ENCODE measurements around the gene SUN5. TPM values are rescaled to one million over a fixed set of nuclear protein-coding genes. Genes with fewer than 3 reads are reported as not detected.
A peak's percentile ranks its signal among the peaks of the same experiment; 100 is the strongest.

SUN5 gene
- total and polyA plus RNA-seq, 4 donors: not detected

- TF ChIP-seq REST (IDR thresholded peaks at IDR 0.05): no peak
- TF ChIP-seq NR2F2 (IDR thresholded peaks at IDR 0.05): no peak
- TF ChIP-seq TAF1 (conservative IDR thresholded peaks at IDR 0.05): no peak
- TF ChIP-seq GABPA (IDR thresholded peaks at IDR 0.05 in 1 of 2, conservative IDR thresholded peaks at IDR 0.05 in 1 of 2): no peak
Measured at GRCh38 chr20:32946629-32947028, 57.6 kb downstream of the SUN5 start (continued).

- no peaks in the 10 kb centered on the region for H3K36me3 ChIP-seq (ENCODE audit: control insufficient read depth in 4 of 4, insufficient read depth in 3 of 4, low read depth in 1 of 4, low read length in 3 of 4)
- TF ChIP-seq HNF4G (IDR thresholded peaks at IDR 0.05) (no peak), HNF4A (conservative IDR thresholded peaks at IDR 0.05) (no peak), FOXA2 (IDR thresholded peaks at IDR 0.05) (no peak), FOXA1 (IDR thresholded peaks at IDR 0.05) (no peak), EGR1 (IDR thresholded peaks at IDR 0.05; ENCODE audit: low read depth in 2 of 2) (no peak), CTCF (IDR thresholded peaks at IDR 0.05; ENCODE audit: low read depth, low read length, missing input control) (peak; percentile 22), RAD21 (IDR thresholded peaks at IDR 0.05) (peak; percentile 10 to 46), GABPA (IDR thresholded peaks at IDR 0.05 in 1 of 2, conservative IDR thresholded peaks at IDR 0.05 in 1 of 2) (no peak), ATF3 (IDR thresholded peaks at IDR 0.05) (no peak), YY1 (IDR thresholded peaks at IDR 0.05) (no peak), SP1 (IDR thresholded peaks at IDR 0.05) (no peak), NR2F2 (IDR thresholded peaks at IDR 0.05) (no peak), RXRA (IDR thresholded peaks at IDR 0.05) (no peak), JUND (IDR thresholded peaks at IDR 0.05) (no peak)
- TF ChIP-seq, protein P1, sequence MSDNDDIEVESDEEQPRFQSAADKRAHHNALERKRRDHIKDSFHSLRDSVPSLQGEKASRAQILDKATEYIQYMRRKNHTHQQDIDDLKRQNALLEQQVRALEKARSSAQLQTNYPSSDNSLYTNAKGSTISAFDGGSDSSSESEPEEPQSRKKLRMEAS (IDR thresholded peaks at IDR 0.05): no peak
- H3K4me3 ChIP-seq (ENCODE audit: low read depth in 1 of 3, low read length in 3 of 3): no peak overlapping the region
- no peaks in the 10 kb centered on the region for H3K27me3 ChIP-seq (ENCODE audit: control insufficient read depth in 4 of 4, insufficient read depth in 4 of 4, low read length in 3 of 4)
- no peaks in the 10 kb centered on the region for H3K9me3 ChIP-seq (ENCODE audit: control insufficient read depth in 4 of 4, low read length in 3 of 4)
- no peak for DNase-seq (ENCODE audit: low spot score)
- WGBS: 60% methylated on average over 4 of the region's 4 CpGs
- H3K27ac ChIP-seq (ENCODE audit: low read depth in 1 of 2, low read length in 2 of 2): no peak overlapping the region
- H3K4me1 ChIP-seq (ENCODE audit: control insufficient read depth in 4 of 4, insufficient read depth in 4 of 4, low read length in 3 of 4): no peaks in the 10 kb centered on the region
- no peak overlapping the region for H3K9ac ChIP-seq (ENCODE audit: low read depth in 1 of 2, low read length in 2 of 2)
Measured at GRCh38 chr20:32945710-32946221, 58.5 kb downstream of the SUN5 start.
